ENCODE measurements around the gene TEX2. TPM values are rescaled to one million over a fixed set of nuclear protein-coding genes. Genes with fewer than 3 reads are reported as not detected.
A peak's percentile ranks its signal among the peaks of the same experiment; 100 is the strongest.

Gene TEX2
- total and polyA plus RNA-seq, 7 donors = 4.6 to 50.7 (median 39.3) TPM

DNA sequence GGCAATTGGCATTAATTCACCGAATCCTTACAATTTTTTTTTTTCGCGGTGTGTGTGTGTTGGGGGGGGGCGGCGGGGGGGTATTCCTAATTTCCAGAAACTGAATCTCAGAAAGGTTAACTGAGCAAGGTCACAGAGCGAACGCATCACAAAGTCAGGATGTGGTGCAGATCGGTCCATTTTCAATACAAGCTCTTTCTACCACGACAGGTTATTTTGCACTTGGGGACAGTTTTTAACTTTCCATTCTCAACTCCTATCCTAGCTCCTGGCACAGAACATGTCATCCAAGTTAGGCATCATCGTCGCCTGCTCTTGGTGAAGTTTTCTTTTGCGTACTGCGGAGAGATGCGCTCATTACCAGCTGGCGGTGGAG lies 117.7 kb downstream of the TEX2 start:
- DNase-seq = no peak
- peak overlapping the region; percentile 25 to 78 (median 66) for H3K4me3 ChIP-seq
- H3K27ac ChIP-seq = peak overlapping the region; percentile 91 to 96 (median 94)
- TF ChIP-seq POLR2A (IDR thresholded peaks at IDR 0.05) = no peak
- TF ChIP-seq EP300 (IDR thresholded peaks at IDR 0.05) = no peak
- TF ChIP-seq POLR2AphosphoS5 (IDR thresholded peaks at IDR 0.05) = no peak
- TF ChIP-seq, protein P1, sequence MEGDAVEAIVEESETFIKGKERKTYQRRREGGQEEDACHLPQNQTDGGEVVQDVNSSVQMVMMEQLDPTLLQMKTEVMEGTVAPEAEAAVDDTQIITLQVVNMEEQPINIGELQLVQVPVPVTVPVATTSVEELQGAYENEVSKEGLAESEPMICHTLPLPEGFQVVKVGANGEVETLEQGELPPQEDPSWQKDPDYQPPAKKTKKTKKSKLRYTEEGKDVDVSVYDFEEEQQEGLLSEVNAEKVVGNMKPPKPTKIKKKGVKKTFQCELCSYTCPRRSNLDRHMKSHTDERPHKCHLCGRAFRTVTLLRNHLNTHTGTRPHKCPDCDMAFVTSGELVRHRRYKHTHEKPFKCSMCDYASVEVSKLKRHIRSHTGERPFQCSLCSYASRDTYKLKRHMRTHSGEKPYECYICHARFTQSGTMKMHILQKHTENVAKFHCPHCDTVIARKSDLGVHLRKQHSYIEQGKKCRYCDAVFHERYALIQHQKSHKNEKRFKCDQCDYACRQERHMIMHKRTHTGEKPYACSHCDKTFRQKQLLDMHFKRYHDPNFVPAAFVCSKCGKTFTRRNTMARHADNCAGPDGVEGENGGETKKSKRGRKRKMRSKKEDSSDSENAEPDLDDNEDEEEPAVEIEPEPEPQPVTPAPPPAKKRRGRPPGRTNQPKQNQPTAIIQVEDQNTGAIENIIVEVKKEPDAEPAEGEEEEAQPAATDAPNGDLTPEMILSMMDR (IDR thresholded peaks at IDR 0.05) = no peak
- peaks cover 0 to 26% (median 18%) of the 10 kb centered on the region in 4 donors for H3K4me1 ChIP-seq
- no peaks in the 10 kb centered on the region for H3K9me3 ChIP-seq
- H3K36me3 ChIP-seq = peaks cover 0 to 14% (median 2%) of the 10 kb centered on the region in 4 donors
- no peaks in the 10 kb centered on the region for H3K27me3 ChIP-seq
- WGBS, 2 donors = 0 to 1% methylated on average over 15 of the region's 15 CpGs
- intact Hi-C loops (cut with DNase I) = loop anchor here (1.0 to 10.0 kb wide), 3 partner anchors 15 to 359 kb away; partner anchors contain the start of genes CEP95, DDX5 and ERN1

DNA sequence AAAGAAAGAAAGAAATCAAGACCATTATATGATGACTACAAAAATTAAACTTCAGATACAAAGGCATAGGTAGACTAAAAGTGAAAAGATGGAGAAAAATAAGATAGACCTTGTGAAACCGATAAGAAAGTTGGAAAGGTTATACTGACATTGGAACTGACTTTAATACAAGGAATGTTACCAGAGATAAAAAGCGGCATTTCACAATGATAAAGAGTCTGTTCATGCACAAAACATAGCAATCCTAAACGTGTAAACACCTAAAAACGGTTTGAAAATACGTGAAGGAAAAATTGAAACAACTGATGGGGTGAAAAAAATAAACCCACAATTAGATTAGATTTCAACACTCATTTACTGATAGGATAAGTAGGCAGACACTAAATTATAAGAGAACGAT lies 123.5 kb downstream of the TEX2 start:
- intact Hi-C loops (cut with DNase I) = no loop called here
- H3K27ac ChIP-seq = no peak overlapping the region
- DNase-seq = no peak
- no peaks in the 10 kb centered on the region for H3K36me3 ChIP-seq
- no peaks in the 10 kb centered on the region for H3K9me3 ChIP-seq
- TF ChIP-seq EP300 (IDR thresholded peaks at IDR 0.05) (no peak), POLR2A (IDR thresholded peaks at IDR 0.05) (no peak), POLR2AphosphoS5 (IDR thresholded peaks at IDR 0.05) (no peak)
- TF ChIP-seq, protein P1 (IDR thresholded peaks at IDR 0.05) = no peak
- H3K4me1 ChIP-seq = no peaks in the 10 kb centered on the region
- H3K4me3 ChIP-seq = no peak overlapping the region
- no peaks in the 10 kb centered on the region for H3K27me3 ChIP-seq
- 87 to 88% methylated on average over 6 of the region's 6 CpGs for WGBS, 2 donors

DNA sequence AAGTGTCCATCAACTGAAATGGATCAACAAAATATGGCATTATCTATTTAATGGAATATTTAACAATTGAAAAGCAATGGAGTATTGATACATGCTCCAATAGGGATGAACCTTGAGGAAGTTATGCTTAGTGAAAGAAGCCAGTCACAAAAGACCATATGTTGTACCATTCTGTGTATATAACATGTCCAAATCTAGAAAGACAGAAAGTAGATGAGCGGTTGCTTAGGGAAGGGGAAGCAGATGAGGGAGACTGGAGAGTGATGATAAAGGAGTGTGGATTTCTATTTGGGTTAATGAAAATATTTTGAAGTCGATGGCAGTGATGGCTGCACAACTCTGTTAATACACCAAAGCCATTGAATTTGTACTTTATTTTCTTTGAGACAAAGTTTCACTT lies 124.6 kb downstream of the TEX2 start:
- H3K27me3 ChIP-seq = no peaks in the 10 kb centered on the region
- H3K4me3 ChIP-seq = no peak overlapping the region
- no peak for DNase-seq
- no peak overlapping the region for H3K27ac ChIP-seq
- 76 to 88% methylated on average over 2 of the region's 2 CpGs for WGBS, 2 donors
- no peaks in the 10 kb centered on the region for H3K36me3 ChIP-seq
- H3K4me1 ChIP-seq = no peaks in the 10 kb centered on the region
- no peaks in the 10 kb centered on the region for H3K9me3 ChIP-seq
- intact Hi-C loops (cut with DNase I) = no loop called here
- TF ChIP-seq POLR2AphosphoS5 (IDR thresholded peaks at IDR 0.05) = no peak
- TF ChIP-seq POLR2A (IDR thresholded peaks at IDR 0.05) = no peak
- TF ChIP-seq EP300 (IDR thresholded peaks at IDR 0.05) = no peak
- TF ChIP-seq, protein P1 (IDR thresholded peaks at IDR 0.05) = no peak

DNA sequence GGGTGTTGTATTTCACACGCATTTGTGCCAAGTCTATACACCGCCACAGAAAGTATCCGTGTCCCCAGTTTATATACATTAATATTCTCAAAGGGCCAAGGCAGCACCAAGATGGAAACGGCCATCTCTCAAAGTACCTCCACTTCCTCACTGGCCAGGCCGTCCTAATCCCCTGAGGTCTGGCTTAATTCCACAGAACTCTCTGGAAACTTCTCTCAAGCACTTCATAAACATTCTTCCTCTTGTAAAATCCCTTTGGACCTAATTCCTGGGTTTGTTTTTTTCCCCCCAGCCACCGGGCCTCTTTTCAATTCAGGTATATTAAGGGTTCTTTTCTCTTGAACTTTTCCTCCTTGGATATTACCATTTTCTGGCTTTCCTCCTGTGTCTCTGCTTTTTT lies 128.1 kb downstream of the TEX2 start:
- 31 to 58% methylated on average over 6 of the region's 6 CpGs for WGBS, 2 donors
- Histone ChIP-seq H3K4me3 (no peak overlapping the region), H3K9me3 (no peaks in the 10 kb centered on the region), H3K4me1 (peaks cover 0 to 16% (median 8%) of the 10 kb centered on the region in 4 donors), H3K27ac (no peak overlapping the region), H3K36me3 (no peaks in the 10 kb centered on the region), H3K27me3 (no peaks in the 10 kb centered on the region)
- intact Hi-C loops (cut with DNase I) = loop anchor here (2.0 kb wide), 1 partner anchor 72 kb away; no protein-coding TSS in a partner anchor
- no peak for DNase-seq
- no peak for TF ChIP-seq EP300 (IDR thresholded peaks at IDR 0.05)
- TF ChIP-seq, protein P1 (IDR thresholded peaks at IDR 0.05) = no peak
- no peak for TF ChIP-seq POLR2A (IDR thresholded peaks at IDR 0.05)
- TF ChIP-seq POLR2AphosphoS5 (IDR thresholded peaks at IDR 0.05) = no peak

Measured in sigmoid colon (tissue), 7 donors.